SK-N-MC (cell line): Measurements from ENCODE around the gene NFATC1.
A peak's percentile ranks its signal among the peaks of the same experiment; 100 is the strongest.

ENCODE experiments used
- DNase-seq: peaks from one replicate; pipeline ENCODE4 v3.0.0-alpha.2; 2011; ENCODE audit warnings: low read depth, low spot score
- H3K27ac ChIP-seq: fragments of 200-600 bp; sonication (generic); 2 replicates; pipeline ENCODE4 v1.5.1; 2016; ENCODE audit warnings: mixed run types
- H3K36me3 ChIP-seq: fragments of 200-600 bp; sonication (generic); 2 replicates; pipeline ENCODE4 v1.6.1; 2017; ENCODE audit warnings: antibody characterized with exemption, low read length, mixed read lengths; ENCODE audit not compliant: insufficient read depth
- H3K4me3 ChIP-seq: fragments of 200-600 bp; sonication (generic); 2 replicates; pipeline ENCODE4 v1.5.1; 2016
- H3K9ac ChIP-seq: fragments of 200-600 bp; sonication (generic); 2 replicates; pipeline ENCODE4 v1.8.0; 2017; ENCODE audit warnings: mixed run types, mixed read lengths; ENCODE audit not compliant: insufficient read length
- H3K9me3 ChIP-seq: fragments of 200-600 bp; sonication (generic); 2 replicates; pipeline ENCODE4 v1.6.1; 2017; ENCODE audit warnings: low read depth, mild to moderate bottlenecking, antibody characterized with exemption, low read length, moderate library complexity, mixed read lengths
- EZH2 ChIP-seq: fragments of 200-600 bp; sonication (generic); IDR thresholded peaks from one replicate; pipeline ENCODE4 v1.6.1; 2017; ENCODE audit warnings: antibody characterized with exemption
- FOXP2 ChIP-seq: optimal IDR thresholded peaks from 2 replicates; pipeline ENCODE3; 2011; ENCODE audit warnings: mild to moderate bottlenecking, moderate library complexity; ENCODE audit not compliant: insufficient read depth; ENCODE audit errors: extremely low read length, control extremely low read depth
- POLR2AphosphoS5 ChIP-seq: IDR thresholded peaks from 2 replicates; pipeline ENCODE4 v1.6.1; 2012; ENCODE audit warnings: mild to moderate bottlenecking, low read depth, low read length, borderline replicate concordance

The NFATC1 gene

DNA sequence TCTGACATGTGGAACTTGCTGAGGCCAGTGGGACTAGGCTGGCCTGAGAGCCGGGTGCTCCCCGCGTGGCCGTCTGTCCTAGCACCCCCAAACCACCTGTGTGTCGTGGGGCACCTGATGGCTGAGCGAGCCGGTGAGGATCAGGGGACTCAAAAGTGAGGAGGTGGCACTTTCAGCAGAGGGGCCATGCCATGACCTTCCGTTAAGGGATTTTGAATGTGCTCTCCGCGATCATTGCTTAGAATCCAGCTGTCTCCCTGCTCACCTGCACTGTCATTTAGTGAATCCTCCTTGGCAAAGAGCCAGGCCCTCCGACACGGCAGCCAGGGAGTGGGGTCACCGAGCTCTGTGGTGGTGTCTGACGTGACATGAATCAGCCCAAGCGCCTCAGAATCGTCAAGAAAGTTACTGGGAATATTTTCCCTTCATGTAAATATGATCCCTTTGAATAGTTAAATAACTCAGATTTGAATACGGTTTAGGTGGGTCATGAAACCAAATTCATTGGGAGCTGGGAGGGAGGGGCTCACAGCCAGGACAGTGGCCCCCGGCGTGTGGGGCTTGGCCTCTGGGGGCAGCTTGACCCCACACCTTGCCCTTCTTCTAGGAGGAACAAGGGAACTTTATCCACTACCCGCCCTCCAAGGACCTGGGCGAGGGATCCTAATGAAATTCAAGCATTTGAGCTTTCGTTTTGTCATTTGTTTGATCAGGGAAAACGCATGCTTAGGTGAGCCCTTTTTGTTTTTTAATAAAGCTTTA lies 9.5 kb downstream of the NFATC1 start:
- no peak for TF ChIP-seq POLR2AphosphoS5
- TF ChIP-seq FOXP2 = no peak
- TF ChIP-seq EZH2 = no peak
- no peaks in the 10 kb centered on the region for H3K36me3 ChIP-seq
- no peak for DNase-seq
- peak overlapping the region; percentile 86 for H3K27ac ChIP-seq
- peak overlapping the region; percentile 71 for H3K4me3 ChIP-seq
- peak overlapping the region; percentile 60 for H3K9ac ChIP-seq
- H3K9me3 ChIP-seq = no peaks in the 10 kb centered on the region

GRCh38 chr18:79405781-79406575 lies 10.2 kb downstream of the NFATC1 start:
- TF ChIP-seq EZH2 (no peak), POLR2AphosphoS5 (no peak), FOXP2 (no peak)
- Histone ChIP-seq H3K27ac (peak overlapping the region; percentile 86), H3K4me3 (peak overlapping the region; percentile 71), H3K9ac (peak overlapping the region; percentile 60), H3K36me3 (no peaks in the 10 kb centered on the region; the same call in 1 of the 2 replicates), H3K9me3 (no peaks in the 10 kb centered on the region)
- no peak for DNase-seq

DNA sequence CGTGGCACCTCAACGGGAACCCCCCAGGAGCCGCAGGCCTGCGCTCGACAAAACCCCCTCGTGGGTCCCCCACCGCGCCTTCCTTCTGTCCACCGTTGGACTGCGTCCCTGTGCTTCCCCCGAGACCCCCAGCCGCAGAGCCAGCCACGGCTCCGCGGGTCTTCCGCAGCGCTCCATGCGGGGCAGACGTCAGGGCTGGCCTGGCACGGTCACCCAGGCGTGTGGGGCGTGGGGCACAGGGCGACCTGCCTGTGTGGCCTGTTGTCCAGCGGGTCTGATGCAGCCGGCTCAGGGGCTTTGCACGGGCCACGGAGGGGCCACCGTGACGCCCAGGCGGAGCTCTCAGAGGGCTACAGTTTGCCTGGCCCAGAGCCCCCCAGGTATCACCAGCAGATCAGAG lies 11.0 kb downstream of the NFATC1 start:
- no peak for DNase-seq
- H3K9me3 ChIP-seq = no peaks in the 10 kb centered on the region
- H3K4me3 ChIP-seq = no peak overlapping the region
- H3K36me3 ChIP-seq = no peaks in the 10 kb centered on the region; the same call in 1 of the 2 replicates
- no peak overlapping the region for H3K9ac ChIP-seq
- no peak overlapping the region for H3K27ac ChIP-seq
- TF ChIP-seq FOXP2 (no peak), POLR2AphosphoS5 (no peak), EZH2 (no peak)

GRCh38 chr18:79409313-79409712 lies 13.6 kb downstream of the NFATC1 start:
- Histone ChIP-seq H3K4me3 (no peak overlapping the region), H3K9ac (no peak overlapping the region), H3K9me3 (no peaks in the 10 kb centered on the region), H3K27ac (no peak overlapping the region), H3K36me3 (no peaks in the 10 kb centered on the region; the same call in 1 of the 2 replicates)
- TF ChIP-seq POLR2AphosphoS5 = no peak
- no peak for TF ChIP-seq FOXP2
- TF ChIP-seq EZH2 = no peak
- no peak for DNase-seq

DNA sequence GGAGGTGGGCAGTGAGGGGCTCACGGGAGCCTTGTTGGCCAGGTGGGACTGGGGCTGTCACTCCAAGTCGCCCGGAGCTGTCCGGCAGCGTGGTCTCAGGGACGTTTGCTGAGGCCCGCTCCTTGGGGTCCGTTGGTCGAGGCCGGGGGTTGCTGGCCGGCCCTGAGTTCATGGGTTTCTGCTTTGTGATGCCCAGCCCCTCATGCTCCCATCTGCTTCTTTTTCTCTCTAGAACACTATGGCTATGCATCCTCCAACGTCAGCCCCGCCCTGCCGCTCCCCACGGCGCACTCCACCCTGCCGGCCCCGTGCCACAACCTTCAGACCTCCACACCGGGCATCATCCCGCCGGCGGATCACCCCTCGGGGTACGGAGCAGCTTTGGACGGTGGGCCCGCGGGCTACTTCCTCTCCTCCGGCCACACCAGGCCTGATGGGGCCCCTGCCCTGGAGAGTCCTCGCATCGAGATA lies 14.5 kb downstream of the NFATC1 start:
- no peak overlapping the region for H3K4me3 ChIP-seq
- TF ChIP-seq EZH2 = no peak
- TF ChIP-seq FOXP2 = no peak
- no peak for TF ChIP-seq POLR2AphosphoS5
- no peaks in the 10 kb centered on the region; the same call in 1 of the 2 replicates for H3K36me3 ChIP-seq
- H3K27ac ChIP-seq = no peak overlapping the region
- H3K9ac ChIP-seq = no peak overlapping the region
- H3K9me3 ChIP-seq = no peaks in the 10 kb centered on the region
- DNase-seq = no peak

- no peak overlapping the region for H3K9ac ChIP-seq
- TF ChIP-seq FOXP2 (no peak), POLR2AphosphoS5 (no peak), EZH2 (no peak)
- H3K4me3 ChIP-seq = no peak overlapping the region
- no peak for DNase-seq
- H3K36me3 ChIP-seq = no peaks in the 10 kb centered on the region; the same call in 1 of the 2 replicates
- H3K27ac ChIP-seq = no peak overlapping the region
- H3K9me3 ChIP-seq = no peaks in the 10 kb centered on the region
Observed at GRCh38 chr18:79410731-79411613, 15.2 kb downstream of the NFATC1 start.

- Histone ChIP-seq H3K4me3 (peak overlapping the region; percentile 58), H3K9ac (no peak overlapping the region), H3K27ac (no peak overlapping the region), H3K9me3 (no peaks in the 10 kb centered on the region), H3K36me3 (no peaks in the 10 kb centered on the region; the same call in 1 of the 2 replicates)
- DNase-seq = no peak
- no peak for TF ChIP-seq EZH2
- TF ChIP-seq POLR2AphosphoS5 = no peak
- TF ChIP-seq FOXP2 = no peak
Observed at GRCh38 chr18:79411614-79412526, 16.1 kb downstream of the NFATC1 start.
